B cell (primary cell): ENCODE results near the gene TNFRSF6B. TPM values are rescaled to one million over a fixed set of nuclear protein-coding genes. Genes with fewer than 3 reads are reported as not detected.
A peak's percentile ranks its signal among the peaks of the same experiment; 100 is the strongest.

ENCODE experiments used
- ATAC-seq: fragments of 200-7000 bp; cut with Tn5 transposase; one replicate; pipeline ENCODE4 v1.10.0; 2021; ENCODE audit warnings: low read depth, mild to moderate bottlenecking, moderate number of reproducible peaks, moderate library complexity
- CTCF ChIA-PET: fragments of 350-600 bp; sonication (Branson Sonifier 250); formaldehyde crosslinking; loops from one replicate; lab custom pipeline; 2021; ENCODE audit warnings: antibody characterized with exemption, inconsistent platforms; lab: Charles Lee
- POLR2A ChIA-PET: fragments of 350-600 bp; sonication (Branson Sonifier 250); formaldehyde crosslinking; loops from one replicate; lab custom pipeline; 2021; ENCODE audit warnings: antibody characterized with exemption; lab: Charles Lee
- DNase-seq: peaks from one replicate; pipeline ENCODE4 v3.0.0; 2013
- H2AFZ ChIP-seq: 2 replicates; pipeline ENCODE4 v1.6.1; 2012; ENCODE audit warnings: mild to moderate bottlenecking, low read depth, low read length; ENCODE audit not compliant: insufficient read depth, poor library complexity, severe bottlenecking
- H3K27ac ChIP-seq, 2 donors: 1 replicate in 1 of 2; 2 replicates in 1 of 2; pipeline ENCODE4 v1.5.1; 2012 to 2013; ENCODE audit warnings: low read length in 2 of 2, mild to moderate bottlenecking in 2 of 2, moderate library complexity in 1 of 2
- H3K27me3 ChIP-seq, 4 experiments: fragments of 200-600 bp in 1 of 4; sonication (generic) in 1 of 4; replicated peaks in 1 of 4; 1 replicate in 2 of 4; 2 replicates in 2 of 4; pipeline versions ENCODE4 v1.6.1 to v1.7.0; 2013 to 2016; ENCODE audit warnings: low read length in 3 of 4, mild to moderate bottlenecking in 2 of 4, mixed read lengths in 1 of 4, moderate library complexity in 1 of 4; ENCODE audit not compliant: insufficient read depth in 4 of 4, control insufficient read depth in 3 of 4; ENCODE audit errors: control extremely low read depth in 1 of 4
- H3K36me3 ChIP-seq, 2 experiments: replicated peaks in 1 of 2; 1 replicate in 1 of 2; 2 replicates in 1 of 2; pipeline versions ENCODE4 v1.6.1 to v1.7.1; 2013; ENCODE audit warnings: low read length in 1 of 2; ENCODE audit not compliant: insufficient read depth in 2 of 2, control insufficient read depth in 1 of 2; ENCODE audit errors: control extremely low read depth in 1 of 2, extremely low read depth in 1 of 2
- H3K4me1 ChIP-seq, 2 donors: fragments of 200-600 bp in 1 of 2; sonication (generic) in 1 of 2; 1 replicate in 1 of 2; 2 replicates in 1 of 2; pipeline versions ENCODE4 v1.5.1 to v1.6.1; 2013 to 2017; ENCODE audit warnings: low read length in 2 of 2; ENCODE audit not compliant: control insufficient read depth in 2 of 2, insufficient read depth in 2 of 2
- H3K4me2 ChIP-seq: replicated peaks from 2 replicates; pipeline ENCODE3; 2012; ENCODE audit warnings: mild to moderate bottlenecking, low read depth, low read length; ENCODE audit not compliant: poor library complexity, severe bottlenecking
- H3K4me3 ChIP-seq, 5 experiments: fragments of 200-600 bp in 1 of 5; sonication (generic) in 1 of 5; 1 replicate in 3 of 5; 2 replicates in 2 of 5; pipeline versions ENCODE4 v1.5.1 to v1.7.0; 2011 to 2016; ENCODE audit warnings: low read length in 4 of 5, mild to moderate bottlenecking in 4 of 5, low read depth in 2 of 5, control low read depth in 1 of 5, moderate library complexity in 1 of 5; ENCODE audit not compliant: insufficient read depth in 1 of 5; ENCODE audit errors: control extremely low read depth in 1 of 5, extremely low read depth in 1 of 5
- H3K79me2 ChIP-seq: fragments of 200-600 bp; sonication (generic); one replicate; pipeline ENCODE4 v1.6.0; 2016; ENCODE audit warnings: low read length; ENCODE audit not compliant: control insufficient read depth, insufficient read depth
- H3K9ac ChIP-seq: fragments of 200-600 bp; sonication (generic); 2 replicates; pipeline ENCODE4 v1.6.1; 2017; ENCODE audit warnings: mild to moderate bottlenecking, low read length, moderate library complexity
- H3K9me3 ChIP-seq, 3 donors: one replicate each; pipeline versions ENCODE4 v1.6.1 to v1.7.1; 2013; ENCODE audit warnings: low read length in 2 of 3; ENCODE audit not compliant: control insufficient read depth in 2 of 3, insufficient read depth in 1 of 3; ENCODE audit errors: control extremely low read depth in 1 of 3
- H4K20me1 ChIP-seq: 2 replicates; pipeline ENCODE4 v1.6.0; 2012; ENCODE audit warnings: mild to moderate bottlenecking, low read length; ENCODE audit not compliant: insufficient read depth, control insufficient read depth, poor library complexity, severe bottlenecking
- H3K27ac Mint-ChIP-seq: one replicate; pipeline ENCODE4 v1.8.0; 2021; ENCODE audit warnings: mixed read lengths
- H3K27me3 Mint-ChIP-seq: one replicate; pipeline ENCODE4 v1.8.0; 2021; ENCODE audit warnings: mixed read lengths
- H3K4me1 Mint-ChIP-seq: one replicate; pipeline ENCODE4 v1.8.0; 2021; ENCODE audit warnings: mixed read lengths
- H3K4me3 Mint-ChIP-seq: one replicate; pipeline ENCODE4 v1.8.0; 2021; ENCODE audit warnings: mixed read lengths
- H3K9me3 Mint-ChIP-seq: one replicate; pipeline ENCODE4 v1.8.0; 2022; ENCODE audit warnings: mixed read lengths; ENCODE audit not compliant: insufficient read depth
- EZH2 ChIP-seq: IDR thresholded peaks from 2 replicates; pipeline ENCODE4 v1.6.1; 2012; ENCODE audit warnings: borderline replicate concordance, low read depth, mild to moderate bottlenecking, moderate library complexity, low read length; ENCODE audit not compliant: insufficient read depth, poor library complexity, severe bottlenecking
- whole genome bisulfite sequencing: methylation state at CpG from one replicate; pipeline ENCODE4 v1.1.5; 2013; ENCODE audit warnings: missing lambda C conversion rate; ENCODE audit not compliant: insufficient coverage; 5-methylcytosine and 5-hydroxymethylcytosine counted together
- intact Hi-C: fragments of 100-400 bp; cut with micrococcal nuclease; formaldehyde crosslinking; loops from one replicate; pipeline ENCODE4 v1.10.0; 2022
- polyA plus RNA-seq: library from polyadenylated mRNA; depleted of rRNA; stranded (reverse); fragments of >200 nt; gene quantifications from 2 replicates; pipeline ENCODE4 v1.2.3, GENCODE V29; 2012
- total RNA-seq, 2 donors: library from RNA; stranded (reverse); fragments of 120-200 nt in 1 of 2; gene quantifications; 1 replicate in 1 of 2; 2 replicates in 1 of 2; pipeline versions ENCODE4 v1.2.3 to v1.2.4, GENCODE V29; 2013 to 2022
- TF ChIP-seq, protein P1 (sequence below): fragments of 200-600 bp; IDR thresholded peaks from one replicate; pipeline ENCODE4 v1.8.0; 2022; ENCODE audit warnings: antibody characterized with exemption, mild to moderate bottlenecking

The TNFRSF6B gene
- total and polyA plus RNA-seq, 2 donors (not counting 1 experiment from before 2014, with no cell fraction given) = 6.7 TPM; not detected in 1

DNA sequence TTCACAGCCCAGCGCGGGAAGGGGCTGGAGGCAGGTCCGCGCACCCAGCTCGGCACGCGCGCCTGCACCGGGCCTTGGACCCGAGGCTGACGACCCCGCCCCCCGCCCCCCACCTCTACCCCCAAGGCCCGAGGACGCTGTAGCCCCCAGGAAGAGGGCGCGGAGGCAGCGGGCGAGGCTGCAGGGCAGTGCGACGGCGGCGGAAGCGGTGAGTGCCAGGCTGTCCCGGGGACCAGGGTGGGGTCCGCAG, 41.2 kb downstream of the TNFRSF6B start:
- Histone ChIP-seq H4K20me1 (peaks cover 46% of the 10 kb centered on the region), H3K79me2 (peaks cover 32% of the 10 kb centered on the region)
- no peaks in the 10 kb centered on the region for H3K9me3 Mint-ChIP-seq

More for the DNA sequence above, 41.2 kb downstream of the TNFRSF6B start:
- H3K4me3 ChIP-seq = peak overlapping the region in 4 of 5 experiments; percentile 44 to 70 (median 48)
- H3K4me2 ChIP-seq = peak overlapping the region; percentile 93
- no peaks in the 10 kb centered on the region for H3K27me3 Mint-ChIP-seq
- peaks cover 22% of the 10 kb centered on the region for H3K4me1 Mint-ChIP-seq
- intact Hi-C loops = loop anchor here (2.0 to 5.0 kb wide), 2 partner anchors 79 to 200 kb away; partner anchors contain the start of genes PTK6 and RTEL1
- CTCF ChIA-PET = interaction anchor here (1.0 kb wide), 1 partner anchor 200 kb away, joined by 3 read pairs; the partner anchor contains the start of gene PTK6
- H3K4me1 ChIP-seq = peaks cover 35 to 46% of the 10 kb centered on the region in 2 donors
- DNase-seq (no peak), ATAC-seq (no peak)
- H3K9ac ChIP-seq = peak overlapping the region; percentile 65
- POLR2A ChIA-PET = interaction anchor here (0.6 to 2.5 kb wide), 5 partner anchors 28 to 102 kb away, joined by 3 to 20 read pairs (median 4); partner anchors contain the start of genes ARFRP1 and ZGPAT
- H3K9me3 ChIP-seq = no peaks in the 10 kb centered on the region
- H3K27ac ChIP-seq = no peak overlapping the region
- H3K36me3 ChIP-seq = peaks cover 0 to 24% of the 10 kb centered on the region in 2 experiments
- no peak overlapping the region for H3K27ac Mint-ChIP-seq
- H3K4me3 Mint-ChIP-seq = peak overlapping the region; percentile 80
- H2AFZ ChIP-seq = peak overlapping the region; percentile 33
- H3K27me3 ChIP-seq = no peaks in the 10 kb centered on the region
- 3% methylated on average over 22 of the region's 26 CpGs for WGBS
- no peak for TF ChIP-seq EZH2
- TF ChIP-seq, protein P1, sequence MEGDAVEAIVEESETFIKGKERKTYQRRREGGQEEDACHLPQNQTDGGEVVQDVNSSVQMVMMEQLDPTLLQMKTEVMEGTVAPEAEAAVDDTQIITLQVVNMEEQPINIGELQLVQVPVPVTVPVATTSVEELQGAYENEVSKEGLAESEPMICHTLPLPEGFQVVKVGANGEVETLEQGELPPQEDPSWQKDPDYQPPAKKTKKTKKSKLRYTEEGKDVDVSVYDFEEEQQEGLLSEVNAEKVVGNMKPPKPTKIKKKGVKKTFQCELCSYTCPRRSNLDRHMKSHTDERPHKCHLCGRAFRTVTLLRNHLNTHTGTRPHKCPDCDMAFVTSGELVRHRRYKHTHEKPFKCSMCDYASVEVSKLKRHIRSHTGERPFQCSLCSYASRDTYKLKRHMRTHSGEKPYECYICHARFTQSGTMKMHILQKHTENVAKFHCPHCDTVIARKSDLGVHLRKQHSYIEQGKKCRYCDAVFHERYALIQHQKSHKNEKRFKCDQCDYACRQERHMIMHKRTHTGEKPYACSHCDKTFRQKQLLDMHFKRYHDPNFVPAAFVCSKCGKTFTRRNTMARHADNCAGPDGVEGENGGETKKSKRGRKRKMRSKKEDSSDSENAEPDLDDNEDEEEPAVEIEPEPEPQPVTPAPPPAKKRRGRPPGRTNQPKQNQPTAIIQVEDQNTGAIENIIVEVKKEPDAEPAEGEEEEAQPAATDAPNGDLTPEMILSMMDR = no peak
